ENCODE measurements around the gene RBM20. TPM values are rescaled to one million over a fixed set of nuclear protein-coding genes. Genes with fewer than 3 reads are reported as not detected.
A peak's percentile ranks its signal among the peaks of the same experiment; 100 is the strongest.

Gene RBM20
- total RNA-seq, 1 donor from 2014 or later, result 0.58 TPM

GRCh38 chr10:110714356-110714755, 70.2 kb downstream of the RBM20 start:
- DNase-seq (ENCODE audit: low read depth, low spot score), result no peak
- peaks cover 3% of the 10 kb centered on the region for H3K9me3 Mint-ChIP-seq
- H3K4me3 Mint-ChIP-seq, result no peak overlapping the region
- TF ChIP-seq CTCF (conservative IDR thresholded peaks at IDR 0.05), result no peak
- H3K27ac Mint-ChIP-seq (ENCODE audit: unreplicated experiment), result no peak overlapping the region
- no peaks in the 10 kb centered on the region for H3K36me3 Mint-ChIP-seq (ENCODE audit: low read depth)
- no peaks in the 10 kb centered on the region for H3K27me3 Mint-ChIP-seq (ENCODE audit: low read depth)
- no peaks in the 10 kb centered on the region for H3K4me1 Mint-ChIP-seq

GRCh38 chr10:110717781-110718589, 73.8 kb downstream of the RBM20 start:
- DNase-seq (ENCODE audit: low read depth, low spot score), result no peak
- no peaks in the 10 kb centered on the region for H3K4me1 Mint-ChIP-seq
- no peaks in the 10 kb centered on the region for H3K27me3 Mint-ChIP-seq (ENCODE audit: low read depth)
- no peak overlapping the region for H3K4me3 Mint-ChIP-seq
- peaks cover 3% of the 10 kb centered on the region for H3K9me3 Mint-ChIP-seq
- no peak for TF ChIP-seq CTCF (conservative IDR thresholded peaks at IDR 0.05)
- H3K27ac Mint-ChIP-seq (ENCODE audit: unreplicated experiment), result peak overlapping the region; percentile 50
- H3K36me3 Mint-ChIP-seq (ENCODE audit: low read depth), result no peaks in the 10 kb centered on the region

- Mint-ChIP-seq H3K36me3 (ENCODE audit: low read depth) (no peaks in the 10 kb centered on the region), H3K27ac (ENCODE audit: unreplicated experiment) (no peak overlapping the region), H3K9me3 (peaks cover 3% of the 10 kb centered on the region), H3K4me3 (no peak overlapping the region), H3K4me1 (peaks cover 9% of the 10 kb centered on the region), H3K27me3 (ENCODE audit: low read depth) (no peaks in the 10 kb centered on the region)
- no peak for DNase-seq (ENCODE audit: low read depth, low spot score)
- TF ChIP-seq CTCF (conservative IDR thresholded peaks at IDR 0.05), result no peak
These were observed 77.4 kb downstream of the RBM20 start for GRCh38 chr10:110721406-110722038.

GRCh38 chr10:110723224-110723891, 79.2 kb downstream of the RBM20 start:
- Mint-ChIP-seq H3K36me3 (ENCODE audit: low read depth) (no peaks in the 10 kb centered on the region), H3K9me3 (no peaks in the 10 kb centered on the region), H3K27ac (ENCODE audit: unreplicated experiment) (no peak overlapping the region), H3K27me3 (ENCODE audit: low read depth) (no peaks in the 10 kb centered on the region), H3K4me3 (no peak overlapping the region), H3K4me1 (peaks cover 9% of the 10 kb centered on the region)
- TF ChIP-seq CTCF (conservative IDR thresholded peaks at IDR 0.05), result no peak
- DNase-seq (ENCODE audit: low read depth, low spot score), result no peak

GRCh38 chr10:110724116-110724921, 80.2 kb downstream of the RBM20 start:
- no peak overlapping the region for H3K4me3 Mint-ChIP-seq
- no peaks in the 10 kb centered on the region for H3K9me3 Mint-ChIP-seq
- H3K27me3 Mint-ChIP-seq (ENCODE audit: low read depth), result no peaks in the 10 kb centered on the region
- H3K27ac Mint-ChIP-seq (ENCODE audit: unreplicated experiment), result no peak overlapping the region
- no peak for DNase-seq (ENCODE audit: low read depth, low spot score)
- H3K4me1 Mint-ChIP-seq, result peaks cover 9% of the 10 kb centered on the region
- no peaks in the 10 kb centered on the region for H3K36me3 Mint-ChIP-seq (ENCODE audit: low read depth)
- no peak for TF ChIP-seq CTCF (conservative IDR thresholded peaks at IDR 0.05)
